ENCODE measurements around the gene FOSL2.

DNA sequence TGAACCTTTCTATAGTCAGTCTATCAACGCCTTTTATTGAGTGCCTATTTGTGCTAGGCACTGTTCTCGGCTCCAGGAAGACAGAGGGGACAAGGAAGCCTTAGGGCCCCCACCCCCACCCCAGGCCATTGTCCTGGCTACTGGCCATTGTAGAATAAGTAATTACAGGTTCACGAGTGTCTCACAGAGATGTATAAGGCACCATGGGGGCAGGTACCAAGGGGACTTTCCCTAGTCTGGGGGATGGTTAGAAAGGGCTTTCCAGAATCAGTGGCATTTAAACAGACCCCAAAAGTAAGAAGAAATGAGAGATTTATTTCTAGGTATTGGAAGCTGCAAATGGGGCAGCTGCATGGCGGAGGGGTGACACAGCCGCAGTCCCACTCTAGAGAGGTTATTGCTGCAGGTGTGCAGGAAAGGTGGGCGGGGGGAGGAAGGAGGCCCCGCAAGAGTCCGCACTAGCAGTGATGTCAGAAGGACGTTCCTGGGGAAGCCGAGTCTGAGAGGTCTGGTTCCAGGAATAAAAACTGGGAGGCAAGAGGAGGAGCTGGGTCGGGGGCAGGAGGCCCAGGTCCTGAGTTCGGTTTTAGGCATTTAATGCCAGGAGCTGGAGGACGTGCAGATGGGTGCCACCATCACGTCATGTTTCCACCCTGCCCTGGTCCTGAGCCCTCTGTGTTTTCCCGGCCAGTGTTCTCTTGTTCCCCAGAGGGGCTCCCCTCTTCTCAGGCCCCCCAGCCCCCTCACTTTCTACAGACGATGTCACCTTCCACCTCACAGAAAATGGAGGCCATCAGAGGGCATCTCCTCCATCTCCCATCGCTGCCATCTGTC is 30.5 kb downstream of the FOSL2 start:
- no peak for TF ChIP-seq CTCF (IDR thresholded peaks at IDR 0.05)
- no peak for TF ChIP-seq ZFX (IDR thresholded peaks at IDR 0.05; ENCODE audit: borderline replicate concordance)

Data from 22Rv1 (cell line).